GM20000 (cell line): ENCODE results near the gene LLGL2.

Source experiments
- DNase-seq: peaks from one replicate; pipeline ENCODE4 v3.0.0; 2012; ENCODE audit warnings: low spot score
- TF ChIP-seq, protein P1 (sequence below): IDR thresholded peaks from 2 replicates; pipeline ENCODE4 v1.5.1; 2012; ENCODE audit warnings: mild to moderate bottlenecking, control low read depth; ENCODE audit errors: extremely low read depth, missing control alignments

LLGL2 gene

DNA sequence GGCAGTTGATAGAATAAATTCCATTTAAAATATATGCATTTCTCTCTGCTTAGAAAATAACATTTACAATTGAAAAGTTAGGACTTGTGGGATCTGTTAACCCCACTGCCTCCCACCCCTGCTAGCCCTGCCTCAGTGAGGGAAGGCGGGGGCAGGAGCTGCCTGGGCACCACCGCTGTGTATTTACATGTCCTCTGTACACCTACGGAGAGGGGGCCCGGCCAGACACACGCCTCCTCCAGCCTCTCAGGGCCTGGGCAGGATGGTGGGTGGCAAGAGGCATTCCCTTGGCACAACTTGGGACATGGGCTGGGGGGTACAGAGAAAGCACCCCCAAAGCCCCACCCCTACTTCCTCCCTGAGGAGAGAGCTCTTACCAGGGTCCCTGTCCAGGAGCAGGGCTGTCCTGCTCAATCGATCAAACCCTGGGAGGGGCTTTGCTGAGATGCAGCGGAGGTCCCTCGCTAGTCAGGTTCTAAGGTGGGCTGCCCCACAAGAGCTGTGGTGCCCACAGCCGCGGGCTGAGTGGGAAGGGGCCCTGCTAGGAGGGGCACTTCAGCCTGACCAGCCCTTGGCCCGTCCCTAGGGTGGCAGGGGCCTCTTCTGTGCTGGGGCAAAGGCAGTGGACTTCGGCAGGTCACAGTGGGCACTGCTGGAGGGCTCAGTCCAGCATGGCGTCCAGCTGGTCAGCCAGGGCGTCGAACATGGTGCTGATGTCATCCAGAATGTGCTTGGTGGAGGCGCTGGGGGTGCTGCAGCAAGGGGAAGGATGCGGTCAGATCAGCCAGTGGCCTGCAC, 24.9 kb upstream of the LLGL2 start:
- TF ChIP-seq, protein P1, sequence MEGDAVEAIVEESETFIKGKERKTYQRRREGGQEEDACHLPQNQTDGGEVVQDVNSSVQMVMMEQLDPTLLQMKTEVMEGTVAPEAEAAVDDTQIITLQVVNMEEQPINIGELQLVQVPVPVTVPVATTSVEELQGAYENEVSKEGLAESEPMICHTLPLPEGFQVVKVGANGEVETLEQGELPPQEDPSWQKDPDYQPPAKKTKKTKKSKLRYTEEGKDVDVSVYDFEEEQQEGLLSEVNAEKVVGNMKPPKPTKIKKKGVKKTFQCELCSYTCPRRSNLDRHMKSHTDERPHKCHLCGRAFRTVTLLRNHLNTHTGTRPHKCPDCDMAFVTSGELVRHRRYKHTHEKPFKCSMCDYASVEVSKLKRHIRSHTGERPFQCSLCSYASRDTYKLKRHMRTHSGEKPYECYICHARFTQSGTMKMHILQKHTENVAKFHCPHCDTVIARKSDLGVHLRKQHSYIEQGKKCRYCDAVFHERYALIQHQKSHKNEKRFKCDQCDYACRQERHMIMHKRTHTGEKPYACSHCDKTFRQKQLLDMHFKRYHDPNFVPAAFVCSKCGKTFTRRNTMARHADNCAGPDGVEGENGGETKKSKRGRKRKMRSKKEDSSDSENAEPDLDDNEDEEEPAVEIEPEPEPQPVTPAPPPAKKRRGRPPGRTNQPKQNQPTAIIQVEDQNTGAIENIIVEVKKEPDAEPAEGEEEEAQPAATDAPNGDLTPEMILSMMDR = no peak
- DNase-seq = no peak

DNA sequence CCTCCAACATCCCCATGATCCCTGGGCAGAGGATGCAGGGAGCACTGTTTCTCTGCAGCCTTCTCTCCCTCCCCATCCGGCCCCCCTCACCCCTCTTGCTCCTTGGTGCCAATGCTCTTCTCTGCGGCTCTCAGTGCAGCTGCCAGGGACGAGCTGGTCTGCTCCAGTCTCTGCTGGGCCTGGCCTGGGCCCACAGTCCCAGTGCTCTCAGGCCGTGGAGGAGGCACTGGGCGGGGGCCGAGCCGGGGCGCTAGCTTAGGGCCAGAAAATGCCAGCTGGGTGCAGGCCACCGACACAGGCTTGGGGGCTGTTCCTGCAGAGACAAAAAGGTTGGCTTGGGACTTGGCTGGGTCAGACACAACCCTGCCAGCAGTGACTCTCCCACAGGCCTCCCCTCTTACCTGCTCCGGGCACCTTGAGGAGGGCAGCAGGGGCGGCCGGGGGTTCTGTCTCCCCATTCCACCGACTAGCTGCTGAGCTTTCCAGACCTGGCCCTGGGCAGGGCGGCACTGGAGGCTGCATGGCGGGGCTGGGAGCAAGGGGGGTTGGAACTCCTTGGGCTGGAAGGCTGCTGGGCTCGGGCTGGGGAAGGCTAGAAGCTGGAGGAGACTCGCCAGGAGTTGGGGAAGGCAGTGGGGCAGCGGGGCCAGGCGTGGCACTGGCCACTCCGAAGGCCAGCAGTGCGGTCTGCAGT, 24.0 kb upstream of the LLGL2 start:
- DNase-seq = no peak
- TF ChIP-seq, protein P1 = no peak

DNA sequence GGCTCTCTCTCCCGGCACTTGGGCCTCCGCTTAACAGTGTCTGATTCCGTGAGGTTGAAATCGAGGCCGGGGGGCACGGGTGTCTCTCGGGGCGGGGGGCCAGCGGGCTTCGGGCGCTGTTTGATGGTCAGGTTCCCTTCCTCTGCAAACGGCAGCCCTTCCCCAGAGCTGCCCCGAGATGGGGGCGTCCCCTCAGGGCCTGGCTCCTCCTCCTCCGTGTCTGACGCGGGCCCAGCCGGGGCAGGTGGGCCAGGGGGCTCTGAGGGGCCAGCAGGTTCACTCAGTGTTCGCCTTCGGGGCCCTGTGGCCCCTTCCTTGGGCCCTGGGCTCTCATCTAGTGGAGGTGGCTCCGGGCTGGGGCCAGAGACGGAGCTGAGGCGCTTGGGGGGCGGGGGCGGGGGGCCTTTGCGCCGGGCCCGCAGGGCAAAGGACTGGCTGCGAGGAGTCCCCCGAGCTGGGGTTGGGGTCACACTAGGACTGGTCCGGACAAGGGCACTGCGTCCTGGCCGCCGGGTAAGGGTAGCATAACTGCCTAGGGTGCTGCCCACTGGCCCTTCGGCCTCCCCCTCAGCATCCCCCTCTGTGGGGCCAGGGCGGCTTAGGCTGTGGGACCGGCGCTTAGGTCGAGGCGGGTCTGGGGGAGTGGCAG, 23.3 kb upstream of the LLGL2 start:
- no peak for DNase-seq
- TF ChIP-seq, protein P1 = no peak

DNA sequence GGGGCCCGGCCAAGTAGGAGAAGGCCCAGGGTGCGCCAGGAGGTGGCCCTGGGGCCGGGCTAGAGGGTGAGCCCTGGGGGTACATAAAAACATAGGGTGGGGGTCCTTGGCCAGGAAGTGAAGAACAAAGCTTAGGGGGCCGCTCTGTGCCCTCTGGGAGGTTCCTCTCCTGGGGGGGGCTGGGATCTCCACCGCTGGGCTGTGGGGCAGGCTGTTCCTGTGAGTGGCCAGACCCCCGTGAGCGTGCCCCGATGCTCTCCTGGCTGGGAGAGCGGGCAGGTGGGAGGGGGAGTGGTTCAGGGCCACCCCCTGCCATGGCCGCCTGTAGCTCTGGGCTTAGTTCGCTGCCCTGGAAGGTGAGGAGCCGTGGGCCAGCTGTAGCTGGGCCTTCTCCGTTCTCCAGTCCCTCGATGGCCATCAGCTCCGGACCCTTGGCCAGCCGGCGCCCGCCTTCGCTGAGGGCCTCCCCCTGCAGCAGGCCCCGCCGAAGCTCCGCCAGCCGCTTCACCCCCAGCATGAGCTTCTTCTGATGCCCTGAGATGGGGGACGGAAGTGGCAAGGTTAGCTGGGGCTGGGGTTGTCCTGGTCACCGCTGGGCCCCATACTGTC, 22.7 kb upstream of the LLGL2 start:
- DNase-seq = no peak
- TF ChIP-seq, protein P1 = no peak

DNA sequence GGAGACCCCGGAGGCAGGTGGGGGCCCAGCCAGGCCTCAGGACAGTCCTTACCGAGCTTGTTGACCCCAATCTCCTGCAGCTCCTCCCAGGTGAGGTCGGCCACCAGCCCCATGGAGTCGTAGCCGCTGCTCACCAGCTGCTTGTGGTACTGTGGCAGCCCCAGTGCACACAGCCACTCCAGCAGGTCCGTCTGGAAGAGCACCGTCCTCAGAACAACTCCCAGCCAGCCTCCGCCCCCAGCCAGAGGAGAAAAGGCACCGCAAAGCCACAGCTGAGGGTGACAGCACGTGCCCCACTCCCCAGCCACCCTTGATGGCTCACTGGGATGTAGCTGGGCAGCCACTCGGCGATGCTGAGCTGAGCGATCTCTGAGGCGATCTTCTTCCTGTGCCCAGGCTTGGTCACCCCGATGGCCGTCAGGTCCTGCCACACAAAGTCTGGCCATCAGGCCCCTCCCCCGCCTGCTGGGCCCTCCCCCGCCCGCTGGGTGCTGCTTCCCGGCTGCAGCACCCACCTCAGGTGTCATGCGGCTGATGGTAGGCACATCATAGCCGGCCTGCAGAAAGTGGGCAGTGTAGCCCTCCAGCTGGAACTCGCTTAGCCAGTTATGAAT, 22.1 kb upstream of the LLGL2 start:
- TF ChIP-seq, protein P1 = no peak
- DNase-seq = no peak

DNA sequence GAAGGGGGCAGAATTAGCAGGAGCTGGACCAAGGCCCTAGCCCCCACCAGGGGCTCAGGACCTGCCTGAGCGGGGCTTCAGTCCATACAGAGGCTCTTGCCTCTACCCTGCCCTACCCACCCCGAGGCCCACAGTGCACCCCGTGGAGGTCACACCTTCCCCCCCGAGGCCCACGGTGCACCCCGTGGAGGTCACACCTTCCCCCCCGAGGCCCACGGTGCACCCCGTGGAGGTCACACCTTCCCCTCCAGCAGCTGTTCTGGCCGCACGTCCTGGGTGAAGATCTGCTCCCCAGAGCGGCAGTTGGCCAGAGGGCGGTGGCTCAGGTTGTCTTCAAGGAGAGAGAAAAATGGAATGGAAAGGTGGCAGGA, 21.5 kb upstream of the LLGL2 start:
- DNase-seq = no peak
- TF ChIP-seq, protein P1 = no peak
